NT2/D1 (cell line): ENCODE results near the gene PLCXD3.
"Not testable (repeated sequence)": the region's sequence is repeated elsewhere in the genome, so short reads cannot be mapped to it uniquely, and the experiment has no call there.

Source experiments
- DNase-seq: peaks from one replicate; pipeline ENCODE4 v3.0.0-alpha.2; 2011; ENCODE audit warnings: low read depth, low spot score
- H3K27me3 ChIP-seq: 2 replicates; pipeline ENCODE4 v1.6.0; 2011; ENCODE audit warnings: mild to moderate bottlenecking; ENCODE audit not compliant: insufficient read length, insufficient read depth
- H3K36me3 ChIP-seq: 2 replicates; pipeline ENCODE4 v1.6.1; 2011; ENCODE audit warnings: mild to moderate bottlenecking, low read length, mixed read lengths; ENCODE audit not compliant: insufficient read depth, insufficient read length
- H3K4me1 ChIP-seq: 2 replicates; pipeline ENCODE4 v1.5.1; 2011; ENCODE audit not compliant: insufficient read depth, insufficient read length
- H3K4me3 ChIP-seq: 2 replicates; pipeline ENCODE4 v1.5.1; 2011; ENCODE audit warnings: low read depth; ENCODE audit not compliant: insufficient read length
- H3K9ac ChIP-seq: 2 replicates; pipeline ENCODE4 v1.6.0; 2011; ENCODE audit warnings: low read depth; ENCODE audit not compliant: insufficient read length
- H3K9me3 ChIP-seq: 2 replicates; pipeline ENCODE4 v1.5.1; 2011; ENCODE audit warnings: mild to moderate bottlenecking, low read length; ENCODE audit not compliant: insufficient read depth
- SUZ12 ChIP-seq: IDR thresholded peaks from 2 replicates; pipeline ENCODE4 v1.6.1; 2011; ENCODE audit not compliant: insufficient read length, insufficient read depth; ENCODE audit errors: extremely low read depth
- YY1 ChIP-seq: IDR thresholded peaks from 2 replicates; pipeline ENCODE4 v1.6.1; 2011; ENCODE audit not compliant: insufficient read length, insufficient read depth
- ZNF274 ChIP-seq: IDR thresholded peaks from 2 replicates; pipeline ENCODE4 v1.6.1; 2011; ENCODE audit warnings: mild to moderate bottlenecking, low read depth, low read length

PLCXD3 gene

GRCh38 chr5:41335596-41336181, 174.7 kb downstream of the PLCXD3 start:
- Histone ChIP-seq H3K27me3 (no peaks in the 10 kb centered on the region), H3K36me3 (no peaks in the 10 kb centered on the region), H3K4me1 (no peaks in the 10 kb centered on the region), H3K4me3 (no peak overlapping the region), H3K9me3 (no peaks in the 10 kb centered on the region), H3K9ac (no peak overlapping the region)
- DNase-seq: no peak
- TF ChIP-seq YY1 (no peak), SUZ12 (no peak), ZNF274 (no peak)

DNA sequence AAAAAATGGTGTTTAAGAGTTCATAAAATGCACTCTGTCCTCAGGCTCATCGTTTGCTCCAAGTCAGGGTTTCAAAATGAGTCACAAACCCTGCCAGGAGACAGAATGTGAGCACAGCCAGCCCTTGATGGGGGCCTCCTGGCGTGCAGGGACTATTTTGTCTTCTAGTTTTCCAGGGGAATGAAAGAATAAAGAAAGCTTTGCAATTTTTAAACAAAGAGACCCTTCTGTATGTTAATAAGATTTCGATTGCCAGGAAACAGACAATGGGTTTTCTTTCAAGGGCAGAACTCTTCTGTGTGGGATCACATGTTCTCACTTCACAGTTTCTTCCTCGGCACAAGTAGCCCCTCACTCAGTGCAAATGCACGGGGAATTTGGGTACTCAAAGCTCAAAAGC, 175.6 kb downstream of the PLCXD3 start:
- Histone ChIP-seq H3K4me3 (no peak overlapping the region), H3K9me3 (no peaks in the 10 kb centered on the region), H3K4me1 (no peaks in the 10 kb centered on the region), H3K27me3 (no peaks in the 10 kb centered on the region), H3K9ac (no peak overlapping the region), H3K36me3 (no peaks in the 10 kb centered on the region)
- TF ChIP-seq YY1 (no peak), ZNF274 (no peak), SUZ12 (no peak)
- DNase-seq: no peak

- Histone ChIP-seq H3K27me3 (no peaks in the 10 kb centered on the region), H3K9me3 (no peaks in the 10 kb centered on the region), H3K36me3 (no peaks in the 10 kb centered on the region), H3K4me1 (no peaks in the 10 kb centered on the region), H3K9ac (no peak overlapping the region), H3K4me3 (no peak overlapping the region)
- no peak for DNase-seq
- no peak for TF ChIP-seq SUZ12
- no peak for TF ChIP-seq ZNF274
- TF ChIP-seq YY1: no peak
These were observed 176.2 kb downstream of the PLCXD3 start for GRCh38 chr5:41334221-41334620.

DNA sequence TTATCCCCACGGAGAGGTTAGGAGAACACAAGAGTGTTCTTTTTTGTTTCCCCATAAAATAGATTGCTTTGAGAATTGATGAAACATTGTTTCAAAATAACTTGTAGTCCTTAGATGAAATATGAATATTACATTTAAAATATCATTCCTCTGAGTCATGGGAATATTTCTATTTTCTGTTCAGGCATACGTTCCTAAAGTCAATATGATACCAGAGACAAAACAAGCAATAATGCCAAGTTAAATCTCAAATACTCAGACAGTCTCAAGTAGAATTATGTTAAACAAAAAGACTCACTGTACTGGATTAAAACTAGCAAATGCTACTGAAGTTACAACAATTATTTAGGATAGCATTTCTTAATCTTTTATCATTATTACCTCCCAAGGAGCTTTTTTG, 185.3 kb downstream of the PLCXD3 start:
- Histone ChIP-seq H3K36me3 (no peaks in the 10 kb centered on the region), H3K9ac (no peak overlapping the region), H3K27me3 (no peaks in the 10 kb centered on the region), H3K4me1 (no peaks in the 10 kb centered on the region), H3K4me3 (no peak overlapping the region), H3K9me3 (no peaks in the 10 kb centered on the region)
- TF ChIP-seq SUZ12 (no peak), ZNF274 (no peak), YY1 (no peak)
- DNase-seq: no peak

- DNase-seq, H3K9me3 ChIP-seq, H3K27me3 ChIP-seq, H3K9ac ChIP-seq, H3K4me3 ChIP-seq, H3K4me1 ChIP-seq, H3K36me3 ChIP-seq: not testable (repeated sequence)
These were observed 187.6 kb downstream of the PLCXD3 start for GRCh38 chr5:41322826-41323225.

DNA sequence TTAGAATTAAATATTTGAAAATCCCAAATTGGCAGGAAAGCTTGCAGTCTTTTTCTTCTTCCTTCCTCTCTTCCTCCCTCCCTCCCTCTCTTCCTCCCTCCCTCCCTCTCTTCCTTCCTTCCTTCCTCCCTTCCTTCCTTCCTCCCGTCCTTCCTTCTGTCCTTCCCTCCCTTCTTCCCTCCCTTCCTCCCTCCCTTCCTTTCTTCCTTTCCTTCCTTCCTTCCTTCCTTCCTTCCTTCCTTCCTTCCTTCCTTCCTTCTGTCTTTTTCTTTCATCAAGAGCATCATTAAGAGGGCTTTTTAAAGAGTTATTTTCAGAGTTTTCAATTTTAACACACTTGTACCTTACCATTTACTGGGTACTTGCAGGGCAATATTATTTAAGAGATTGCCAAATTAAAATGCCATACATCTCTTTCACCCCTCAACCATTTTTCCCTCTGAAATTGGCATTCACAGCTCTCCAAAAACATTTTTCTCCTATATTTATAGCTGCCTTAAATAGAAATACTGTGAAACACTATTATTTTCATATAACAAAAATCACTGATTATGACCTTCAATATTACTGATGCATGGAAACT, 197.8 kb downstream of the PLCXD3 start:
- no peak for DNase-seq
- Histone ChIP-seq H3K4me3 (no peak overlapping the region), H3K9me3 (no peaks in the 10 kb centered on the region), H3K36me3 (no peaks in the 10 kb centered on the region), H3K27me3 (no peaks in the 10 kb centered on the region), H3K4me1 (no peaks in the 10 kb centered on the region), H3K9ac (no peak overlapping the region)
- TF ChIP-seq ZNF274: no peak
- TF ChIP-seq YY1: no peak
- TF ChIP-seq SUZ12: no peak

DNA sequence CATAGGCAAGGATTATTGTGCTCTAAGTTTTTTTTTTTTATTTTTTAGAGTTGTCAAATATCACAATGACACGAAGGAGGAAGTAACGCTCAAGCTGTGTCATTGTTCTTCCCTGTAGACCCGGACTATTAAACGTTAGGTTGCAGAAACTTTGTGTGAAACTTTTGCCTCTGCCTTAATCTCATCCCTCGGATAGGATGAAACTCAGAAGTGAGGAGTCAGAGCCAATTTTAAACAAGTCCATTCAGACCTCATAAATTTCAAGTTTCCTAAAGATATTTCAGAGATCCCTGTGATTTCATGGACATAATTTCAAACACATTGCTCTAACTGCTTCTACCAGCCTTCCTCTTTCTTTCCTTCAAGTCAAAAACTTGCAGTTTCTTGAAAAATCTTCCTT, 198.3 kb downstream of the PLCXD3 start:
- Histone ChIP-seq H3K9me3 (no peaks in the 10 kb centered on the region), H3K36me3 (no peaks in the 10 kb centered on the region)
- no peak for TF ChIP-seq YY1
- no peak for TF ChIP-seq SUZ12
- no peak for TF ChIP-seq ZNF274

GRCh38 chr5:41309275-41309674, 201.1 kb downstream of the PLCXD3 start:
- Histone ChIP-seq H3K4me3 (no peak overlapping the region), H3K4me1 (no peaks in the 10 kb centered on the region), H3K36me3 (no peaks in the 10 kb centered on the region), H3K9ac (no peak overlapping the region), H3K9me3 (no peaks in the 10 kb centered on the region), H3K27me3 (no peaks in the 10 kb centered on the region)
- TF ChIP-seq SUZ12: no peak
- no peak for TF ChIP-seq YY1
- no peak for TF ChIP-seq ZNF274
- DNase-seq: no peak

More for the DNA sequence above, 198.3 kb downstream of the PLCXD3 start:
- DNase-seq: no peak
- H3K9ac ChIP-seq: no peak overlapping the region
- H3K27me3 ChIP-seq: no peaks in the 10 kb centered on the region
- H3K4me1 ChIP-seq: no peaks in the 10 kb centered on the region
- H3K4me3 ChIP-seq: no peak overlapping the region
